HEK293 (cell line): ENCODE results near the gene KREMEN1.

Experiments used
- CTCF ChIA-PET: fragments of 350-600 bp; formaldehyde crosslinking; extraction: SDS; loops from one replicate; lab custom pipeline; 2021; ENCODE audit warnings: antibody characterized with exemption; lab: Yijun Ruan, JAX
- POLR2A ChIA-PET: fragments of 300-600 bp; formaldehyde crosslinking; extraction: SDS; loops from one replicate; lab custom pipeline; 2020; ENCODE audit warnings: antibody characterized with exemption, inconsistent platforms; lab: Yijun Ruan, JAX
- H3K27ac ChIP-seq: fragments of 200-500 bp; sonication (Bioruptor generic); 2 replicates; pipeline ENCODE4 v1.5.1; 2014; ENCODE audit warnings: low read depth, low read length, control low read depth, inconsistent platforms; ENCODE audit errors: extremely low read depth
- H3K36me3 ChIP-seq, 2 experiments: fragments of 200-500 bp in 1 of 2; sonication (Bioruptor generic) in 1 of 2; 1 replicate in 1 of 2; 2 replicates in 1 of 2; pipeline ENCODE4 v1.5.1; 2014 to 2017; ENCODE audit warnings: inconsistent platforms in 2 of 2, low read length in 2 of 2; ENCODE audit not compliant: control insufficient read depth in 2 of 2, insufficient read depth in 1 of 2
- H3K4me1 ChIP-seq: fragments of 200-500 bp; sonication (Bioruptor generic); 2 replicates; pipeline ENCODE4 v1.5.1; 2014; ENCODE audit warnings: mild to moderate bottlenecking, low read length, inconsistent platforms; ENCODE audit not compliant: control insufficient read depth, insufficient read depth
- H3K4me3 ChIP-seq: 2 replicates; pipeline ENCODE4 v1.5.1; 2011; ENCODE audit warnings: low read depth, mild to moderate bottlenecking, control low read depth, low read length, moderate library complexity
- H3K9me3 ChIP-seq: fragments of 200-500 bp; sonication (Bioruptor generic); 2 replicates; pipeline ENCODE4 v1.5.1; 2014; ENCODE audit warnings: low read depth, low read length, inconsistent platforms; ENCODE audit not compliant: control insufficient read depth, insufficient read depth
- AEBP2 ChIP-seq: fragments of 450-650 bp; formaldehyde crosslinking; IDR thresholded peaks from 2 replicates; pipeline ENCODE4 v1.5.1; 2016; ENCODE audit warnings: missing biosample characterization, missing genetic modification characterization, borderline replicate concordance
- CTCF ChIP-seq: fragments of 450-650 bp; formaldehyde crosslinking; IDR thresholded peaks from 2 replicates; pipeline ENCODE4 v1.5.1; 2016; ENCODE audit warnings: missing biosample characterization, missing genetic modification characterization
- EGR2 ChIP-seq: fragments of 450-650 bp; formaldehyde crosslinking; IDR thresholded peaks from 2 replicates; pipeline ENCODE4 v1.5.1; 2016; ENCODE audit warnings: low read depth, missing biosample characterization, missing genetic modification characterization
- GLIS1 ChIP-seq: fragments of 450-650 bp; formaldehyde crosslinking; IDR thresholded peaks from 2 replicates; pipeline ENCODE4 v1.5.1; 2016; ENCODE audit warnings: missing biosample characterization, missing genetic modification characterization
- SP7 ChIP-seq: fragments of 450-650 bp; formaldehyde crosslinking; IDR thresholded peaks from 2 replicates; pipeline ENCODE4 v1.5.1; 2016; ENCODE audit warnings: missing biosample characterization, missing genetic modification characterization
- ZBTB26 ChIP-seq: fragments of 450-650 bp; formaldehyde crosslinking; optimal IDR thresholded peaks from 2 replicates; pipeline ENCODE3; 2016; ENCODE audit warnings: missing biosample characterization, mild to moderate bottlenecking, missing genetic modification characterization
- ZFP41 ChIP-seq: fragments of 450-650 bp; formaldehyde crosslinking; IDR thresholded peaks from 2 replicates; pipeline ENCODE4 v1.5.1; 2016; ENCODE audit warnings: missing biosample characterization, missing genetic modification characterization, borderline replicate concordance
- ZIC2 ChIP-seq: fragments of 450-650 bp; formaldehyde crosslinking; IDR thresholded peaks from 2 replicates; pipeline ENCODE4 v1.5.1; 2016; ENCODE audit warnings: missing biosample characterization, missing genetic modification characterization
- ZNF138 ChIP-seq: fragments of 450-650 bp; formaldehyde crosslinking; IDR thresholded peaks from 2 replicates; pipeline ENCODE4 v1.5.1; 2016; ENCODE audit warnings: missing biosample characterization, missing genetic modification characterization, borderline replicate concordance
- ZNF174 ChIP-seq: fragments of 450-650 bp; formaldehyde crosslinking; IDR thresholded peaks from 2 replicates; pipeline ENCODE4 v1.5.0; 2017; ENCODE audit warnings: missing biosample characterization, mild to moderate bottlenecking, missing genetic modification characterization
- ZNF2 ChIP-seq: fragments of 450-650 bp; formaldehyde crosslinking; IDR thresholded peaks from 2 replicates; pipeline ENCODE4 v1.5.1; 2016; ENCODE audit warnings: missing biosample characterization, missing genetic modification characterization
- ZNF426 ChIP-seq: fragments of 450-650 bp; formaldehyde crosslinking; IDR thresholded peaks from 2 replicates; pipeline ENCODE4 v1.5.1; 2017; ENCODE audit warnings: missing biosample characterization, missing genetic modification characterization, mild to moderate bottlenecking, inconsistent platforms, moderate library complexity
- ZNF433 ChIP-seq: fragments of 450-650 bp; formaldehyde crosslinking; IDR thresholded peaks from 2 replicates; pipeline ENCODE4 v1.5.1; 2016; ENCODE audit warnings: missing biosample characterization, missing genetic modification characterization, low read depth
- ZNF449 ChIP-seq: fragments of 450-650 bp; formaldehyde crosslinking; IDR thresholded peaks from 2 replicates; pipeline ENCODE4 v1.5.1; 2017; ENCODE audit warnings: missing biosample characterization, mild to moderate bottlenecking, missing genetic modification characterization, moderate library complexity
- ZNF510 ChIP-seq: fragments of 450-650 bp; formaldehyde crosslinking; IDR thresholded peaks from 2 replicates; pipeline ENCODE4 v1.5.1; 2018; ENCODE audit warnings: mild to moderate bottlenecking, missing genetic modification characterization, missing biosample characterization; ENCODE audit not compliant: insufficient replicate concordance
- ZNF514 ChIP-seq: fragments of 450-650 bp; formaldehyde crosslinking; IDR thresholded peaks from 2 replicates; pipeline ENCODE4 v1.5.1; 2016; ENCODE audit warnings: missing biosample characterization, missing genetic modification characterization
- ZNF548 ChIP-seq: fragments of 450-650 bp; formaldehyde crosslinking; IDR thresholded peaks from 2 replicates; pipeline ENCODE4 v1.5.1; 2016; ENCODE audit warnings: missing biosample characterization, missing genetic modification characterization
- ZNF660 ChIP-seq: fragments of 450-650 bp; IDR thresholded peaks from 2 replicates; pipeline ENCODE4 v1.5.1; 2018; ENCODE audit warnings: missing biosample characterization, mild to moderate bottlenecking, missing genetic modification characterization
- ZNF747 ChIP-seq: fragments of 450-650 bp; formaldehyde crosslinking; IDR thresholded peaks from 2 replicates; pipeline ENCODE4 v1.5.1; 2016; ENCODE audit warnings: missing biosample characterization, missing genetic modification characterization
- ZNF830 ChIP-seq: fragments of 450-650 bp; IDR thresholded peaks from 2 replicates; pipeline ENCODE4 v1.5.0; 2018; ENCODE audit warnings: missing biosample characterization, missing genetic modification characterization, low read depth, mild to moderate bottlenecking, moderate library complexity
- ZSCAN30 ChIP-seq: fragments of 450-650 bp; IDR thresholded peaks from 2 replicates; pipeline ENCODE4 v1.5.1; 2018; ENCODE audit warnings: missing biosample characterization, mild to moderate bottlenecking, missing genetic modification characterization, moderate library complexity
- ZSCAN5A ChIP-seq: fragments of 450-650 bp; formaldehyde crosslinking; IDR thresholded peaks from 2 replicates; pipeline ENCODE4 v1.5.1; 2016; ENCODE audit warnings: missing biosample characterization, missing genetic modification characterization
- TF ChIP-seq, protein P1 (sequence below): fragments of 450-650 bp; formaldehyde crosslinking; IDR thresholded peaks from 2 replicates; pipeline ENCODE4 v1.5.1; 2016; ENCODE audit warnings: missing biosample characterization, missing genetic modification characterization
- TF ChIP-seq, protein P2 (sequence below): fragments of 450-650 bp; formaldehyde crosslinking; IDR thresholded peaks from 2 replicates; pipeline ENCODE4; 2016; ENCODE audit warnings: missing biosample characterization, missing genetic modification characterization

KREMEN1 gene

DNA sequence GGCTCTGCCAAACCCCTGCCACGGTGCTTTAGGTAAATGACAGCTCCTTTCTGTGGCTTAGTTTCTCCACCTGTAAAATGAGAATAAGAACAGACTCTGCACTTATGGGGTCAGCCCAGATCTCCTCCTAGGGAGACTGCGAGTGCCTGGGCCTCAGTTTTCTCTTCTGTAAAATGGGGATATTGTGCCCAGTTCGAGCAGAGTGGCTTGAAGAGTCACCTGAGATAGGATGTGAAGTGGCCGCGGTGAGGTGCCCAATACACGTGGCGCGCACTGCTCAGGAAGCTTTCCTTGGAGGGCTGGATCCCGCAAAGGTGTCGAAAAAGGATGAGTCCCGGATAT is 132.4 kb downstream of the KREMEN1 start:
- no peaks in the 10 kb centered on the region for H3K36me3 ChIP-seq
- no peaks in the 10 kb centered on the region for H3K4me1 ChIP-seq
- H3K27ac ChIP-seq, result no peak overlapping the region
- H3K9me3 ChIP-seq, result no peaks in the 10 kb centered on the region
- CTCF ChIA-PET, result interaction anchor here (0.6 to 5.5 kb wide), 8 partner anchors 9 to 568 kb away, joined by 3 to 44 read pairs (median 4); no protein-coding TSS in a partner anchor
- POLR2A ChIA-PET, result interaction anchor here (1.3 kb wide), 1 partner anchor 62 kb away, joined by 5 read pairs; the partner anchor contains the start of genes EWSR1 and RHBDD3
- peak overlapping the region; percentile 62 for H3K4me3 ChIP-seq
- 0 out of 2 replicates have a peak, but pooled peaks have one; percentile 19 for TF ChIP-seq ZNF2 (tag by site-specific recombination)
- peak; percentile 7; the same call in 1 of the 2 replicates for TF ChIP-seq CTCF (tag by site-specific recombination)
- TF ChIP-seq, protein P1, sequence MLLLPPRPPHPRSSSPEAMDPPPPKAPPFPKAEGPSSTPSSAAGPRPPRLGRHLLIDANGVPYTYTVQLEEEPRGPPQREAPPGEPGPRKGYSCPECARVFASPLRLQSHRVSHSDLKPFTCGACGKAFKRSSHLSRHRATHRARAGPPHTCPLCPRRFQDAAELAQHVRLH (tag by site-specific recombination), result 0 out of 2 replicates have a peak, but pooled peaks have one; percentile 47
- no peak for TF ChIP-seq ZNF449 (tag by site-specific recombination)
- 0 out of 2 replicates have a peak, but pooled peaks have one; percentile 8 for TF ChIP-seq ZIC2
- TF ChIP-seq SP7 (tag by site-specific recombination), result peak; percentile 18; the same call in 1 of the 2 replicates

GRCh38 chr22:29205594-29206371 is 132.9 kb downstream of the KREMEN1 start, which contains the start of gene EMID1:
Gene EMID1, plus strand, starts transcription at chr22:29205896. Its CDS starts 143 bp downstream, at chr22:29206039.
- ChIA-PET CTCF (interaction anchor here (0.6 to 5.5 kb wide), 10 partner anchors 10 to 1063 kb away, joined by 3 to 44 read pairs (median 4); no protein-coding TSS in a partner anchor), POLR2A (interaction anchor here (0.6 to 1.3 kb wide), 2 partner anchors 61 to 461 kb away, joined by 3 to 5 read pairs; partner anchors contain the start of genes EWSR1 and RHBDD3)
- no peaks in the 10 kb centered on the region for H3K4me1 ChIP-seq
- no peaks in the 10 kb centered on the region for H3K9me3 ChIP-seq
- H3K36me3 ChIP-seq, result no peaks in the 10 kb centered on the region
- peak within 1 kb of the TSS; percentile 62 for H3K4me3 ChIP-seq
- H3K27ac ChIP-seq, result peak within 1 kb of the TSS; percentile 21; the same call in 1 of the 2 replicates
- TF ChIP-seq EGR2 (tag by site-specific recombination) (no peak), AEBP2 (no peak), ZSCAN5A (tag by site-specific recombination) (no peak), ZNF548 (no peak), ZNF747 (no peak), ZNF426 (tag by site-specific recombination) (no peak), ZNF138 (tag by site-specific recombination) (no peak), ZNF433 (no peak), GLIS1 (tag by site-specific recombination) (no peak), ZBTB26 (peak; percentile 63), ZFP41 (tag by site-specific recombination) (no peak), ZNF660 (no peak), ZNF2 (tag by site-specific recombination) (no peak), ZNF174 (tag by site-specific recombination) (no peak), ZSCAN30 (tag by site-specific recombination) (no peak), ZNF510 (tag by site-specific recombination) (no peak), ZNF514 (no peak), ZNF830 (tag by site-specific recombination) (no peak)
- TF ChIP-seq, protein P2, sequence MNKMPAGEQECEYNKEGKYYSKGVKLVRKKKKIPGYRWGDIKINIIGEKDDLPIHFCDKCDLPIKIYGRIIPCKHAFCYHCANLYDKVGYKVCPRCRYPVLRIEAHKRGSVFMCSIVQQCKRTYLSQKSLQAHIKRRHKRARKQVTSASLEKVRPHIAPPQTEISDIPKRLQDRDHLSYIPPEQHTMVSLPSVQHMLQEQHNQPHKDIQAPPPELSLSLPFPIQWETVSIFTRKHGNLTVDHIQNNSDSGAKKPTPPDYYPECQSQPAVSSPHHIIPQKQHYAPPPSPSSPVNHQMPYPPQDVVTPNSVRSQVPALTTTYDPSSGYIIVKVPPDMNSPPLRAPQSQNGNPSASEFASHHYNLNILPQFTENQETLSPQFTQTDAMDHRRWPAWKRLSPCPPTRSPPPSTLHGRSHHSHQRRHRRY (tag by site-specific recombination), result no peak
